ENCODE results near the gene BPIFA3.

BPIFA3 gene

GRCh38 chr20:33236351-33236750 is 19.2 kb downstream of the BPIFA3 start:
- H3K4me3 ChIP-seq (ENCODE audit: low read length), result no peak overlapping the region
- no peak for TF ChIP-seq ZNF274 (IDR thresholded peaks at IDR 0.05; ENCODE audit: low read depth, low read length)

GRCh38 chr20:33237989-33238388 is 20.8 kb downstream of the BPIFA3 start:
- TF ChIP-seq ZNF274 (IDR thresholded peaks at IDR 0.05; ENCODE audit: low read depth, low read length), result no peak
- H3K4me3 ChIP-seq (ENCODE audit: low read length), result no peak overlapping the region

- TF ChIP-seq ZNF274 (IDR thresholded peaks at IDR 0.05; ENCODE audit: low read depth, low read length), result no peak
- no peak overlapping the region for H3K4me3 ChIP-seq (ENCODE audit: low read length)
Observed at GRCh38 chr20:33239418-33239817, 22.3 kb downstream of the BPIFA3 start.

GRCh38 chr20:33239979-33240736 is 23.0 kb downstream of the BPIFA3 start:
- TF ChIP-seq ZNF274 (IDR thresholded peaks at IDR 0.05; ENCODE audit: low read depth, low read length), result no peak
- no peak overlapping the region for H3K4me3 ChIP-seq (ENCODE audit: low read length)

DNA sequence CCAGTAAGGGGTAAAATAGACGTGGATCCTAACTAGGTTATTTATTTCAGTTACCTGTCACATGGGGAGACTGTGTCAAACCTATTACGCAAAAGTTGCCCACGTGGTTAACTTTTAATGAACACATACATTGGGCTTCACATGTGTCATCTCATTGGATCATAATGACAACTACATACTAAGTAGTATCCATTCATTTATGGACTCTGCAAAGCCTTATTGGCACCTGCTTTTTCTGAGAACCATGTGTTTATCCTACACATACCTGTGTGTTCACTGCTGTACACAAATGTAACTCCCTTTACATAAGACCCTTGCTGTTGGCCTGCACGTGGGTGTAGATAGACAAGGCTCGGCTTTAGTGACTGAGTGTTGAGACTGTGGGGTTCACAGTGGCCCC is 23.8 kb downstream of the BPIFA3 start:
- TF ChIP-seq ZNF274 (IDR thresholded peaks at IDR 0.05; ENCODE audit: low read depth, low read length), result no peak
- H3K4me3 ChIP-seq (ENCODE audit: low read length), result no peak overlapping the region

DNA sequence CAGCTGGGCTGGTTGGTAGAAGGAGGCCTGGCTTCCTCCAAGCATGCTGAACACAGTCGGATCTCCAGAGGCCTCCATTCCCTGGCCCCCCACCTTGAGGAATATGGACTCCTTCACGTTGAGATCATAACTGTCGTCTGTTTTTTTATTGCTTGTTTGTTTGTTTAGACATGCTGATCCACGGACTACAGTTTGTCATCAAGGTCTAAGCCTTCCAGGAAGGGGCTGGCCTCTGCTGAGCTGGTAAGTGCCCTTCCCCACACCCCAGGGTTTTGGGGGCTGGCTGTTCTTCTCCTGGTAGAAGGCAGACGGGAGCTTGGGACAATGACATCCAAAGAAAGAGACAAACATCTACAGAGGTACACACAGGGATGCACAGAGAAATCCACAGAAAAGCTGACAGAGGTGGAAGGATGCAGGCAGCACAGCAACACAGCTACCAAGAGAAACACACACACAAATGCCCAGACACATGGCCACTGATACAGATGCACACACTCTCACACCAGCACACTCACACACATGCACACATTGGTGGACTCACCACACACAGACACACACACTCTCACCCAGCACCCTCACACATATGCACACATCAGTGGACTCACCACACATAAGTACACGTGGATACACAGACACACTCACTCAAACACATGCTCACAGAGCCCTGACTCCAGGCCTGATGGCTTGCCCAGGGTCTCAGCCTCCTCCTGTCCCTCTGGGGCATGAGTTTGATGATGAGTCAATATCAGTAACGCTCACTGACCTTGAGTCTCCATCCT is 25.4 kb downstream of the BPIFA3 start:
- H3K4me3 ChIP-seq (ENCODE audit: low read length), result no peak overlapping the region

GRCh38 chr20:33246077-33246476 is 28.9 kb downstream of the BPIFA3 start:
- no peak for TF ChIP-seq ZNF274 (IDR thresholded peaks at IDR 0.05; ENCODE audit: low read depth, low read length)
- H3K4me3 ChIP-seq (ENCODE audit: low read length), result no peak overlapping the region

More for the DNA sequence above, 25.4 kb downstream of the BPIFA3 start:
- no peak for TF ChIP-seq ZNF274 (IDR thresholded peaks at IDR 0.05; ENCODE audit: low read depth, low read length)

- no peak overlapping the region for H3K4me3 ChIP-seq (ENCODE audit: low read length)
- TF ChIP-seq ZNF274 (IDR thresholded peaks at IDR 0.05; ENCODE audit: low read depth, low read length), result no peak
Observed at GRCh38 chr20:33249456-33249855, 32.3 kb downstream of the BPIFA3 start.

GRCh38 chr20:33250666-33251065 is 33.5 kb downstream of the BPIFA3 start:
- no peak for TF ChIP-seq ZNF274 (IDR thresholded peaks at IDR 0.05; ENCODE audit: low read depth, low read length)
- no peak overlapping the region for H3K4me3 ChIP-seq (ENCODE audit: low read length)

DNA sequence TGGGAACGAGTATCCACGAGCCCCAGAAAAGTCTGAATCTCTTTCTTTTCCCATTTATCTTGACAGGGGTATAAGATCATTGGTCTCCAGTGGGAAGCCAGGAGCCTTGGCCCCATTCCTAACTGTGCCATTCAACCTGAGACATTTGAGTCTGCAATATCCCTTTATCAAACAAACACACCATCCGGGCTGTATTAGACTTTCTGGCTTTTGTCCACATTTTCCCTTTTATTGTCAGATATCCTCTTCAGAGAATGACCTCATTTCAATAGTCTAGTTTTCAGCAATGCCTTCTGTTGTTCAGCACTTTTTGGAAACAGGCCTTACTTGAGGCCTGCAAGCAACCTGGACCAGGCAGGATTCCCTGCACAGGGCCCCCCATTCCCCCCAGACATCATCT is 34.3 kb downstream of the BPIFA3 start:
- no peak for TF ChIP-seq ZNF274 (IDR thresholded peaks at IDR 0.05; ENCODE audit: low read depth, low read length)
- H3K4me3 ChIP-seq (ENCODE audit: low read length), result no peak overlapping the region

DNA sequence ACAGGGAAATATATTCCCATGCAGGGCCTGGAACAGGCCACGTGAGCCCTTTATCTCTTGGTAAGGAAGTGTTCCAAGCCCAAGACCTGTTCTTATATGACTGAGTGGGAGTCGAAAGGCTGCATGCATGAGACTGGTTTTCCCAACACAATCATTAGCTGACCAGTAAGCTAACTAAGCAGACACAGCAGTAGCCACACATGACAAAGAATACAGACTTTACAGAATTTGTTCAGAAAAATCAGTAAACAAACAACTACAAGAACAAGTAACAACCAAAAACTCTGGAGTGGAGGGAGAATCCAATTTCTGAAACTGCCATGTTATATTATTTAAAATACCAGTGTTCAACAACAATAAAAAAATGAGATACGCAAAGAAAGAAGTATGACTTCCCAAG is 35.3 kb downstream of the BPIFA3 start:
- H3K4me3 ChIP-seq (ENCODE audit: low read length), result no peak overlapping the region
- TF ChIP-seq ZNF274 (IDR thresholded peaks at IDR 0.05; ENCODE audit: low read depth, low read length), result no peak

DNA sequence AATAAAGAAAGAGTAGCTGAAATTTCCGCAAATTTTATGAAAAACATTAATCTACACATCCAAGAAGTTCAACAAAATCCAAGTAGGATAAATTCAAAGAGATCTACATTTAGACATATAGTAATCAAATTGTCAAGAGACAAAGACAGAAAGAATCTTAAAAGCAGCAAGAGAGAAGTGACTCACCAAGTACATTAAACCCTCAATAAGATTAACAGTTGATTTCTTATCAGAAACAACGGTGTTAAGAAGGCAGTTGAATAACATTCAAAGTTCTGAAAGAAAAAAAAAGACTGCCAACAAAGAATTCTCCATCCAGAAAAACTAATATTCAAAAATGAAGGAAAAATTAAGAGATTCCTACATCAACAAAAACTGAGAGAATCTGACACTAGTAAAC is 37.9 kb downstream of the BPIFA3 start:
- no peak overlapping the region for H3K4me3 ChIP-seq (ENCODE audit: low read length)
- TF ChIP-seq ZNF274 (IDR thresholded peaks at IDR 0.05; ENCODE audit: low read depth, low read length), result no peak

GRCh38 chr20:33257237-33257636 is 40.1 kb downstream of the BPIFA3 start:
- no peak overlapping the region for H3K4me3 ChIP-seq (ENCODE audit: low read length)
- no peak for TF ChIP-seq ZNF274 (IDR thresholded peaks at IDR 0.05; ENCODE audit: low read depth, low read length)

DNA sequence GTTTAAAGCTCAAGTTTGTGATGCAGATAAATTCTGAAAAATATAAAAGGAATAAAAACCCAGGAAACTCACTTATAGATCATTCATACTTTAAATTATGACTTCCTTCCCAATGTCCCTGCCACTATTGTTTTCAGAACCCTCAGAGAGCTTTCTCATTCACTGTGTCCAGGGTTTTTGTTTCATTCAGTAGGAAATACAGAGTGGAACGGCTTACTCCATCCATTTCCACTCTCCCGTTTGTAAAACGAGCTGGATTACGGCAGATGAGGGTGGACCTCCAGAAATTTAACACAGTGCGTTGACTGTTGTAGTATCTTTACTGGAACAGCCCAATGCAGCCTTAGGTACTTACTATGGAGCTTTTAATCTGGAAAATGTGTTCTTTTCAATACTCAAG is 42.2 kb downstream of the BPIFA3 start:
- no peak for TF ChIP-seq ZNF274 (IDR thresholded peaks at IDR 0.05; ENCODE audit: low read depth, low read length)
- H3K4me3 ChIP-seq (ENCODE audit: low read length), result no peak overlapping the region

- no peak overlapping the region for H3K4me3 ChIP-seq (ENCODE audit: low read length)
- no peak for TF ChIP-seq ZNF274 (IDR thresholded peaks at IDR 0.05; ENCODE audit: low read depth, low read length)
Observed at GRCh38 chr20:33261465-33261864, 44.3 kb downstream of the BPIFA3 start.
